DMS153 treated with DMSO at 0.1 percent for 48 hours (cell line): ENCODE results near the gene DDX20.

Source experiments
- DNase-seq: peaks from one replicate; lab custom pipeline; 2025; ENCODE audit not compliant: unreplicated experiment; lab: John Stamatoyannopoulos, UW

DDX20 gene

DNA sequence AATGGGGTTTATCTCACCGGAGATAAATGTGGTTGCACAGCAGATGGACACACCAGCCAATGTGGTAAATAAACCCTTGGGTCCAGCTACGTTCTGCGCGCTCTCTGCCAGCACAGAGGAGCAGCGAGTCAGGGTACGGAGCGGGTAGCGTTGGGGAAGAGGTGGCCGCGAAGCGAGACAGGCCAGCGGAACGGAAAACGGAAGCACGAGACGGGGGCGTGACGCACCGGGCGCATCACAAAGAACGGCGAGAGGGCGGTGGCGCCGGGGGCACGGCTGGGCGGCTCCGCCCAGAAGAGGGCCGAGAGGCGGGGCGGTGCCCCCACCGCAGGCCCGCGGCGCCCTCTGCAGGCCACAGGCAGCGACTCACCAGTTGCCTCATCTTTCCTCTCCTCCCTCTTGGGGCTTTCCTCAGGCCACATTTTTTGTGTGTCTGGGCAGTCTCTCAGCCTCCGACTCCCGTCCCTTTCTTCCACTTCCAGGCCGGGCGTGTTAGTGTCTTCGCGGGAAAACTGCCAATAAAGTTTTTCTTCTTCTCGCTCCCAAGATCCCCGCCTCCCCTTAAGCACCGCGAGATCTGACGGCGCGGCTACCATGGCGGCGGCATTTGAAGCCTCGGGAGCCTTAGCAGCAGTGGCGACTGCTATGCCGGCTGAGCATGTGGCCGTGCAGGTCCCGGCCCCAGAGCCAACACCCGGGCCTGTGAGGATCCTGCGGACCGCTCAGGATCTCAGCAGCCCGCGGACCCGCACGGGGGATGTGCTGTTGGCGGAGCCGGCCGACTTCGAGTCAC lies at the start of gene DDX20:
Gene DDX20 (plus strand): TSS at position 571 of the 793 bp plus-strand sequence. CDS start 24 bp downstream, at position 595.
- peak; percentile 98 for DNase-seq

GRCh38 chr1:111706921-111707320 lies 48.8 kb upstream of the DDX20 start:
- DNase-seq: no peak

DNA sequence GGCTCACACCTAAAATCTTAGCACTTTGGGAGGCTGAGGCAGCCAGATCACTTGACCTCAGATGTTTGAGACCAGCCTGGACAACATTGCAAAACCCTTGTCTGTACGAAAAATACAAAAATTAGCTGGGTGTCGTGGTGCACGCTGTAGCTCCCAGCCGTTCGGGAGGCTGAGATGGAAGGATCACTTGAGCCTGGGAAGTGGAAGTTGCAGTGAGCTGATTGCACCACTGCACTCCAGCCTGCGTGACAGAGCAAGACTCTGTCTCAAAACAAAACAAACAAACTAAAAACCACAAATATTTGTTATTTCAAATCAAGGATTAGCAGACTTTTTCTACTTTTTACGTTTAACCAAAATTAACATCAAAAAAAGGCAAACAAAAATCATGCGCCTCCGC lies 47.8 kb upstream of the DDX20 start:
- DNase-seq: no peak

- no peak for DNase-seq
Observed at GRCh38 chr1:111709986-111710385, 45.7 kb upstream of the DDX20 start.

- DNase-seq: no peak
Observed at GRCh38 chr1:111716333-111716732, 39.4 kb upstream of the DDX20 start.

GRCh38 chr1:111717450-111717849 lies 38.3 kb upstream of the DDX20 start:
- DNase-seq: no peak

DNA sequence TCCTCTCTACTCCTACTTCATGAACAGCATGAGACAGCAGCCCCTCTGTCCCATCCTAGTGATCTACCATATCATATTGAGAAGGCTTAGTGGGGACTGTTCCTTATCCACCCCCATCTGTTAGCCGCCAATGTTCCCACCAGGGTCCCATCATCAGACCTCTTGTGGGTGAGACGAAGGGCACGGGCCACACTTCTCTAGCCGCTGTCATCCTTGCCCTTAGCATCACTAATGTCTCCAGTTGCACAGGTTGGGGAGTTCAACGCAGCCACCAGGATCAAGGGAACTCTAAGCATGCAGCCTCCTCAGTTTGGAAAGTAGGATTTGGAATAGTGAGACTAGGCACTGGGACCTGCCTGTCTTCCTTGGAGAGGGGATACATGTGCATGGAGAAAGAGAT lies 36.6 kb upstream of the DDX20 start:
- DNase-seq: no peak

GRCh38 chr1:111719674-111720132 lies 36.0 kb upstream of the DDX20 start:
- DNase-seq: no peak

DNA sequence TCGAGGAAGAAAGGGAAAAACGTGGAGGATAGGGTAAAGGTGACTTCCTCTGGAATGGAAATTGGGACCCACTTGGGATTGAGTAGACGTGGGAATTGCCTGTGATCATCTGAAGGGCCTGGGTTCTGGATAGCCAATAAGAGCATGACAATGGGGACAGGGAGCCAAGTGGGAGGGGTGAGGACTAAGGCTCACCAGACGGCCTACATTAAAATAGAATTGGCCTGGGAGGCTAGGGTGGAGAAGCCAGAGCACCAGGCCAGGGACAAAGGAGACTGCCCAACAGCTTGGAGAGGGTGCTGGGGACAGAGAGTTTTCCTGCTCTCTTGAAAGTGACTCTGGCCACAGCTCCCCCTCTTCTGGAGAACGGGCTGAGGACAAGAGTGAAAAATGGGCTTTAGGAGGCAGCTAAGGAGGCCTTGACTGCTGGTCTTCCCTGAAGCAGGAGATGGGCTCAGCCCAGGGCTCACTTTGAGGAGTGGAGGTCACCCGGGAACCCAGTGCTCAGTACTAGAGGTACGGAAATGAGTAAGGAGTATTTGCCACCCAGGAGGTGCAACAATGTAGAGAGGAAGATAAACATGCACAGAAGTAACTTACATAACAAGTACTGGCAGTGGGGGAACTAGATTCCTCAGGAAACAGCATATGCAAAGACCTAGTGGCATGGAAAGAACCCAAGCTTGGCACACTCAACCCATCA lies 35.3 kb upstream of the DDX20 start:
- DNase-seq: no peak

DNA sequence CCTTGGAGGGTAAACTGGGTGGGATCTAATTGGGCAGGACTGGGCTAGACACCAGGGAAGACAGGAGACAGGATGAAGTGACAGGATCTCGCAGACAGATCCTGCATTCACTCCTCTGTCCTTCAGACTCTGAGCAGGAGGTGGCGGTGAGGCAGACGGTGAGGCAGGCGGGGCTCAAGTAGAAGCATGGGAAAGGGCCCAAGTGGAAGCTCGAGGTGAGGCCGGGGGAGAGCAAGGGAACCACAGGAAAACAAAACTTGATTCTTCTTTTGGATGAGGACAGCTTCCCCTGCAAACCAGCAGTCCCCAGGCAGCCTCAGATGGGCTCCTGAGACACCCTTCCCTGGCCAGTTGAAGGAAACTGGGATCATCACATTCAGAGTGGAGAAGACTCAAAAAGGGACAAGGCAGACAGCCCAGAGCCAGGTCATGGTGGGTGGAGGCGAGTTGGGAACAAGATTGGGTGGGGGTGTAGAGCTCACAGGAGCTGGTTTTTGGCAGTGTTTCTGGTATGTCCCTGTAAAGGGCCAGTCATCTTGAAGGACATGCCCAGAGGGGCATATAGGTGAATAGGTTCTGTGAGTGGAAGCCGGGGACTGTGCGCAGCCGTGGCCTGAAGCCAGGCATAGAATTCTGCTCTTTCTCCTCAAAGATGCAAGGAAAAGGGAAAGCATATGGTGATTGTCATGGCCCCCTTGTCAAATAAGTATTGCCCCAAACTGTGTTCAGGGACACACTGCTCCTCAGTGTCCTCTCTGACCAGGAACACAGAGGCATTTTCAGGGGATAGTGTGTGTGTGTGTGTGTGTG lies 34.5 kb upstream of the DDX20 start:
- DNase-seq: no peak

DNA sequence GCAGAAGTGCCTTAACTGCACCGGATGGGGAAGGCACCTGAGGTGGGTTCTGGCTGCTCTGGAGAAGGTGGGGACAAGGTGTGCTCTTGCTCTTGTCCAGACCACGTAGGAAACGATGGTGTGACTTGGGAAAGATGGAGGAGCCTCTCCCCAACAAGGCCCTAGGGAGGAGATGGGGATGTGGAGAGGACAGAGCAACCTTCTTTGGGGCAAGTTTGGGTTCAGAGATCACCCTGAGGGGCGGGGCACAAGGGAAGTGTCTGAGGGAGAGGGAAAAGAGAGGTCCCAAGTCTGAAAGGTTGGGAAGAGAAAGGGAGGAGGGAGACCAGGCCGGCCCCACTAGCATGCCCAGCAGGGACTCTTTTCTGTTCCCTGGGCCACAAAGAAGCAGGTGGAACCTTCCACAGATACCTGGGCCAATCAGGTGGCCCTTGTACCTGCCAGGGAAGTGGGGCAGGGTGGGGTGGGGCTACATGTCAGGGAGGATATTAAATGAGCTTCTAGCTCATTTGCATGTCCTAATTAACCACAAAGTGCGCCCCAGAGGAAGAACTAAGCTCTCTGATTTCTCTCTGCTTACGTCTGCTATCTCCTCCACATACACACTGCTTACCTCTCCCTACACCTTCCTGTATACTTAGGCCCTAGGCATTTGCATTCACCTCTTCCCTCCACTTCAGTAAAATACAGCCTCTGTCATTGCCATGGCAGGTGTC lies 32.5 kb upstream of the DDX20 start:
- DNase-seq: no peak

DNA sequence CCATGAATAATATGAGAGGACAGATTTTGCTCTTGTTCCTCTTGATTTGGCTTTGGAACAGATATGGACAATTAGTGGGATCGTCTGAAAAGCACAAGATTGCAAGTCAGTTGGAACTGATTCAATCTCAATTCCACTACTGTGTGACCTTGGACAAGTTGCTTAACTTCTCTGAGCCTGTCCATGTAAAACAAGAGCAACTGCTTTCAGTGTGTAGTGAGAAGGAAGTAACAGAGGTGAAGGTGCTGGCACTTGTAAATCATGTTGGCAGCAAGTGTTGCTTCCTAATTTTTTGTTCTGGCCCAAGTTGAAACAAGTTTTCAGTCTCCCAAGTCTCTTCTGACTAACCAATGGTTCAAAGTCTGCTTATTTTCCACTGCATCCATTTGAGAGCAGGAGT lies 31.8 kb upstream of the DDX20 start:
- DNase-seq: no peak

- DNase-seq: no peak
Observed at GRCh38 chr1:111725192-111725591, 30.5 kb upstream of the DDX20 start.

DNA sequence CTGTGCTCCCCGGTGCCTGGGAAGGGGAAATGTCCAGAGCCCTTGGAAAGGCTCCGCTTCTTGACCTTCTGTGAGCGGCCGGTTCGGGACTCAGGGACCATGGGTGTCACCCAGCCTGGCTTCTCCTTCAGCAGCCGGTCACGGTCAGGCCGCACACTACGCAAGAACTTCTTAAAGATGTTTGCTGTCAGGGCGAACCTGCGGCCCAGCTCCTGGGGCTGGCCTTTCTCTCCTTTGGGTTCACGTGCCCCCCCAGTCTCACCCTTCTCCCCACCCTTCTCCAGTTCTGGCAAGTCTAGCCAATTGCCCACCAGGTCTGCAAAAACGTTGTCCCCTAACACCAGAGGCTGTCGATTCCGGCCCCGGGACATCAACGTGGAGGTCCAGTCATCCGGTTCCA lies 28.6 kb upstream of the DDX20 start:
- no peak for DNase-seq

- DNase-seq: no peak
Observed at GRCh38 chr1:111729271-111729921, 26.3 kb upstream of the DDX20 start.

GRCh38 chr1:111729946-111730681 lies 25.6 kb upstream of the DDX20 start:
- no peak for DNase-seq

DNA sequence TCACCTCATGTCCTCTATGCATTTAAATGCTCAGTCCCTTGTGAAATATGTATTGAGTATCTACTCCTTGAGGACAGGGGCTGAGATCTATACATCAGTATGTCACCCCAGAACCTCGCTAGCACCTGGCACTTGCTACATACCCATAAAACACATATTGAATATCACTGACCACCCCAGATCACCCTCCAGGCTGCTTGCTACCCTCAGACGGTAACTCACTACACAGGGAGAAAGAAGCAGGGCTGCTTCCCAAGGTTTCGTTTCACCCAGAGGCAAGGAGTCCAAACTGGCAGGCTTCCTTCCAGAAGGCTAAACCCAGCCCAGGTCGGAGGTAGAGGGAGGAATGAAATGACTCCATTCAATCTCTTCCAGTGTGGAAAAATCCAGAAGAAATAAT lies 25.0 kb upstream of the DDX20 start:
- no peak for DNase-seq

DNA sequence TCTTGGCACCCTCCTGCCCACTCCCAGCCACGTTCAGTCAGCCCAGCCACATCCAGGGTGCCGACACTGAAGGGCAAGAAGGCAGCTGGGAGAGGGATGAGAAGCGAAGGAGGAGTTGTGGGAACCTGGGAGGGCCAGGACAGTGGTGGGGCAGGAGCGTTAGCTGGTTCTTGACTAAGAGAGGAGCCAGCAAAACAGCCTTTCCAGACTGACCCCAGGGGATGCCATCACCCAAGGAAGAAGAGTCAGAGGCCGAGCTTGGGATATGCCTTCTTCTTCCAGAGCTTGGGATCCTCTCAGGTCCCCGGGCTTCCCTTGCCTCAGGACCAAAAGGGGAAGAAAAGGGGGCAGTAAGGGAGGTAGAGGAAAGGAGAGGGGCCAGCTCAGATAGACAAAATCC lies 23.7 kb upstream of the DDX20 start:
- DNase-seq: no peak

DNA sequence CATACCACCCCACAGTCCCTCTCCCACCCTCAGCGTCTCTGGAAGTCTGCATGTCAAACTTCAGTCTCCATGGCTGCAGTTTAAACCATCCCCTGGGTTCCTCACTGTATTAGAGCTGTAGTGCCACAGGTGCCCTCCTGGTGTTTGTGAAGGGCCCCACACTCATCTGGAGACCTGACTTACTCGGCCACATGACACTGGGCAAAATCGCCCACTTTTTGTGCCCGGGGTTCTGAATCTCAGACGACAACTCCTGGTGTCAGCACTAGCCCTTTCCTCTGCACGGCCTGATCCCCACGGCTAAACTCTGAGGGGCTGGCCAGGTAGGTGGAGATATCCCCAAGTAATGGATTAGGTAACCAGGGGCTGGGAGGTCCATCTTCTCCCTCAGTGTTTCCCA lies 23.0 kb upstream of the DDX20 start:
- DNase-seq: no peak
